HG03457 (cell line): ENCODE measurements around the gene CARD9.
"Not testable (repeated sequence)": the region's sequence is repeated elsewhere in the genome, so short reads cannot be mapped to it uniquely, and the experiment has no call there.

Experiments used
- ATAC-seq: cut with Tn5 transposase; IDR thresholded peaks from one replicate; pipeline ENCODE4 v1.9.1; 2021; ENCODE audit warnings: moderate number of reproducible peaks; ENCODE audit not compliant: unreplicated experiment

Gene CARD9

GRCh38 chr9:136326061-136326760 is 47.3 kb downstream of the CARD9 start:
- ATAC-seq: no peak

GRCh38 chr9:136325358-136325757 is 48.1 kb downstream of the CARD9 start:
- no peak for ATAC-seq

GRCh38 chr9:136324501-136325300 is 48.8 kb downstream of the CARD9 start:
- no peak for ATAC-seq

GRCh38 chr9:136323371-136323789 is 50.1 kb downstream of the CARD9 start:
- no peak for ATAC-seq

- no peak for ATAC-seq
These were observed 50.6 kb downstream of the CARD9 start for GRCh38 chr9:136322756-136323330.

GRCh38 chr9:136321561-136321960 is 51.9 kb downstream of the CARD9 start:
- ATAC-seq: no peak

- ATAC-seq: not testable (repeated sequence)
These were observed 52.5 kb downstream of the CARD9 start for GRCh38 chr9:136320972-136321371.

GRCh38 chr9:136319955-136320354 is 53.5 kb downstream of the CARD9 start:
- not testable (repeated sequence) for ATAC-seq

GRCh38 chr9:136319244-136319643 is 54.2 kb downstream of the CARD9 start:
- ATAC-seq: not testable (repeated sequence)

GRCh38 chr9:136318776-136319241 is 54.7 kb downstream of the CARD9 start:
- ATAC-seq: no peak

- ATAC-seq: no peak
These were observed 55.2 kb downstream of the CARD9 start for GRCh38 chr9:136318111-136318775.

- no peak for ATAC-seq
These were observed 55.8 kb downstream of the CARD9 start for GRCh38 chr9:136317695-136318094.

GRCh38 chr9:136316896-136317676 is 56.4 kb downstream of the CARD9 start:
- no peak for ATAC-seq

GRCh38 chr9:136316271-136316751 is 57.2 kb downstream of the CARD9 start:
- ATAC-seq: no peak

- ATAC-seq: no peak
These were observed 58.5 kb downstream of the CARD9 start for GRCh38 chr9:136314944-136315343.

- no peak for ATAC-seq
These were observed 59.4 kb downstream of the CARD9 start for GRCh38 chr9:136314056-136314416.
